GM19395 (cell line): Measurements from ENCODE around the gene HSPA1L.

Source experiments
- ATAC-seq: cut with Tn5 transposase; IDR thresholded peaks from one replicate; pipeline ENCODE4 v1.9.1; 2021; ENCODE audit warnings: mild to moderate bottlenecking, moderate library complexity; ENCODE audit not compliant: unreplicated experiment

The HSPA1L gene

DNA sequence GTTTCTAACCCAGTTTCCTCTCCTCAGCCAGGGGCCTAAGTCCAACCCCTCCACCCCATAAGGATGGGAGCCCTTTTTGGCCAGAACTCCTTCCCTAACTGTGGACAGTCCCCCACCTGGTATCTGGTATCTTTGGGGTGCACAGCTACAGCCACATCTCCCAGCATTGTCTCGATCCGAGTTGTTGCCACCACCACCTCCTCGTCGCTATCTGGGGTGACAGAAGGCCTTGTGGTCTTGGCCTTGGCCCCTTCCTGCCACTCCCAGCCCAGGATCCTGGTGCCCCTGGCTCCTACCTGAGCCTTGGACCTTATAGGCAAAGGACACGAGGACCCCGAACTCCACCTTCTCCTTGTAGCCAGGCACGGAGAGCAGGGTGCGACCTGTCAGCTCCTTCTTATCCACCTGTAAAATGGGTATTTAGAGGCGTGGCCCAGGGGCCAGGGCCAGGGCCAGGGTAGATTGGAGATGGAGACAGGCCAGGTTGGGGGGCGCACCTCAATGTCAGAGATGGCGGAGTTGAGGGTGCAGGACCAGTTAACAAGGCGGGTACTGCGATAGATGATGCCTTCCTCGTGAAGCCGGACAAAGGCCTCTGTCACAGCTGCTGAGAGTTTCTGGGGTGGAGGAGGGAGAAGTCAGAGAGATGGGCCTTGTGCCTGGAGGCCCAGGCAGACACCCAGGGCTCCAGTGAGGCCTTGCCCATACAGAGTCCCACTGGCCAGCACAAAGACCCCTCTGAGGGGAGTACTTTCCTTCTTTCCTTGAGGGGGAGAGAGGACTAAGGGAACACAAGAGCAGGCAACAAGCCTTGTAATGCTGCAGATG is 30.8 kb downstream of the HSPA1L start:
- ATAC-seq = no peak

DNA sequence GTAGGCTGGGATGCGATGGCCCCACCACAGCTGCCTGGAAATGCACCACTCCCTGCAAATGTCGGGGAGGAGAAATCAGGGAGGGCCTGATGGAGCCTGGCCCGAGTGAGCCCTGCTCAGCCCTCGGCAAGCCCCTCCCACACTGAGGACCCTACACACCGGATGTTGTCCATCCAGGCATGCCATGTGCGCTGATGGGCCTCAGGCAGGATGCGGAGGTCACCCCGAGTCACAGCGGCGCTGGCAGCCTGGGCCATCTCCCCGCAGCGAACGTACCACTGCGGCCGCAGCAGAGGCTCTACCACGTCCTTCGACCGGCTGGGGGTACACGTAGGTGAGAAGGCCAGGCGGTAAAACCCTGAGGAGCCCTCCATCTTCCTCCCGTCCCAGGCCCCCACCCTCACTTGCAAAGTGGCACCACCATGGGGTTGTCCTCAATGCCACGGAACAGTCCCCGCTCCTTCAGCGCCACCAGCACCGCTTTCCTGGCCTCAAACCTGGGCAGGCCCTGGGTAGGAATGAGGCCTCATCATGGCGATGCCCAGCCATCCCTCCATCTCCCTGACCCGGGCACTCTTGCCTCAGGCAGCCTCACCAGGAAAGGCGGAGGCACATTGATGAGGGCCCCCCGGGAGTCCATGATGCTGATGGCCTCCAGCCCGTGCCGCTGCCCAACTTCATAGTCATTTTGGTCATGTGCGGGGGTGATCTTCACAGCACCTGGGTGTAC is 32.8 kb downstream of the HSPA1L start:
- ATAC-seq = no peak

DNA sequence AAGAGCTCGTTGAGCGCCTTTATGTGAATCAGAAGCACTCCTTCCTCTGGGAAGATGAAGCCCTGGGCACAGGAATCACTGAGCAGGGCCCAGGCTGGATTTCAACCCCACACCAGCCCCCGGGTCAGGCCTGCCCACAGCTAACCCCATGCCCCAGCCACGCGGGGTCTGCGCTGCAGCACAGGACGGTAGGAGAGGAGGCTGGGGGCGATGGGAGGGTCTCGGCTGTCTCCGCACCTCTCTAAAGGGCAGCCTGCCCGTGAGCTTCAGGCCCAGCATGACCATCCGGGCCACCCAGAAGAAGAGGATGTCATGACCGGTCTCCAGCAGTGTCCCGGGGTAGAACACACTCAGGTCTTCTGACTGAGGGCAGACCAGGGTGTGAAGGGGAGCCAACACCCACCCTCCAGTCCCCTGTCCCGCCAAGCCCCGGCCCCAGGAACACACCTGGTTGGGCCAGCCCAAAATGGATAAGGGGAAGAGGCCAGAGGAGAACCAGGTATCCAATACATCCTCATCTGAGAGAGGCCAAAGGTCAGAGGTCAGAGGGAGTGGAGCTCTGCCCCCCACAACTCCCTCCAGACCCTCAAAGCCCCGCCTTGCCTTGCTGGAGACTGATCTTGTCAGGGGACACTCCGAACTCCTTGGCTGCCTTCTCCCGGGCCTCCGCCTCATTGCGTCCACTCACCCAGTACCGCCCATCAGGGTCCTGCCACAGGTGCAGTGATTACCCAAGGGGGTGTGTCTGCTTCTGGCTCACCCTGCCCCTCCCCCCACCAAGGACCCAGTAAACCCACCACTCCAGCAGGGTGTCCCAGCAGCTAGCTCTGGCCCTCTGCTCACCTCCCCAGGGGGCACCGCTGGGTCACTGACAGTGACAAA is 33.6 kb downstream of the HSPA1L start:
- no peak for ATAC-seq

DNA sequence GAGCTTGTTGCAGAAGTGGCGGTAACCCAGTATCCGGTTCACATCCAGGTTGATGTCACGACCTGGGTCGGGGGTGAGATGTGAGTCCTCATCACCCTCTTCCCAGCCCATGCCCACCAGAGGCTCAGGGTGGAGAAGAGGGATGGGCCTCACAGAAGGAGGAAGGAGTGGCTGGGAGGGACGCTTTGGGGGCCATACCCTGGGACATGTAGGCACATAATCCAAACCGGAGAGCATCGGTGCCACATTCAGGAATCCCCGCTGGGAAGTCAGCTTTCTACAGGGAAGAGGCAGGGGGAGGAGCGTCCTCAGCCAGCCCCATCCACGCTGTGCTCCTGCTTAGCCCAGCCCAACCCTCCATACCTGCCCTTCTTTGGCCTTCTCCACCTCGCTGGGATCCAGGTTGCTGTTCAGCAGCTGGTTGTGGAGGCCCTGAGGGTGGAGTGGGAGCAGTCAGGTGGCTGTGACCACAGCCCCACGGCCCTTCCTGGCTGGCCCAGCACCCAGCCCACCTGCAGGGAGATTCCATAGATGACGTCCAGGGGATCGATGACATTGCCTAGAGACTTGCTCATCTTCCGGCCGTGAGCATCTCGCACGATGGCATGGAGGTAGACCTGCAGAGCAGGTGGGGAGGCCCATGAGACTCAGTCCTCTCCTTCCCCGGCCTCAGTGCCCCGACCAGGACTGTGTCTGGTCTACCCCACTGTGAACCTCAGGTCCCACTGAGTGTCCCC is 34.4 kb downstream of the HSPA1L start:
- ATAC-seq = no peak

DNA sequence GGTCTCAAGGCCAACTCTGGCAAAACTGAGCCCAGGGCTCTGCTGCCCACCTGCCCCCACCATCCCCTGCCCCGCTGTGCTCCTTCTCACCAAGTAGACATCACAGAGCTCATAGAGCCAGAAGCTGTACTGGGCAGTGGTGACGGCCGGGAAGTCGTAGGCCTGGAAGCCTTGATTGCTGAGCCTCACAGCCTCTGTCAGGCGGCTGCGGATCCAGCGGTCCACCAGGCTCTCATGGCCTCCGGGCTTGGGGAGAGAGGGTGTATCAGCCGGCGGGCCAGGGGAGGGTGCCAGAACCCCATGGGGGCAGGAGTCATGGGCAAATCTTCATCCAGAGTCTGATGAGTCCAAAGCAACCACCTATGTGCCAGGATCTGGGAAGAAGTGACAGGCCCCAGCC is 35.2 kb downstream of the HSPA1L start:
- ATAC-seq = no peak

DNA sequence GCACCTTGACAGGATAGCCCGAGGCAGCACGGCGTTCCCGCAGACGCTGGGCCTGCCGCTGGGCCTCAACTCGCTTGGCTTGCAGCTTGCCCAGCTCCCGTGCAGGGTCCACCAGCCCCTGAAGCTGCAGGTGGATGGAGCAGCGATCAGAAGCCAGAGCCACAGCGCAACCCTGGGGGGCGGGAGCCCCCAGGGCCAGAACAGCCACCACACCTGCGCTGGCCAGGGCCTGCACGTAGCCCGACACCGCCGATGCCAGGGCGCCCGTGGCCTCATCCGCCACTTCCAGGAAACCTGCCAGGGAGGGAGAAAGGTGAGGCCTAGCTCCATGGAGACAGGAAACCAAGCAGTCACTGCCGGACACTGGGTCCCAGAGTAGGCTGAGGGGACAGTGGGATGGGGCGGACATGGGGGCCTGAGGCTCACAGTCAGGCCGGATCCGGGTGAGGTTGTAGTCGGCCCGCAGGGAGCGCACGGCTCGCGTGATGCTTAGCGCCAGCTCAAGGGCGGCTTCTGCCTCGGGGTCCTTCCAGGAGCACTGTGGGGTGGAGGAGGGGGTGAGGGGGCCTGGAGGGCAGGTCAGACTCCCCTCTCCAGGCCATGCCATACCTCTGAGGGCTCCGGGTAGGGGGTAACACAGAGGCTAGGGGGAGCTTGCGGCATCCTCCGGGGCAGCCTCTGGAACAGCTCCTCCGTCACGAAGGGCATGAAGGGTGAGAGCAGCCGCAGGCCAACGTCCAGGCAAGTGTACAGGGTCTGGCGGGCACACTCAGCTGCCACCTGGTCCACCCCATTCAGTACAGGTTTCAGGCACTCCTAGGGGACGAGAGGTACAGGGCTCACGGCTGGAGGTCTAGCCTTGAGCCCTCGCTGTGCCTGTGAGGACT is 35.8 kb downstream of the HSPA1L start:
- ATAC-seq = no peak

DNA sequence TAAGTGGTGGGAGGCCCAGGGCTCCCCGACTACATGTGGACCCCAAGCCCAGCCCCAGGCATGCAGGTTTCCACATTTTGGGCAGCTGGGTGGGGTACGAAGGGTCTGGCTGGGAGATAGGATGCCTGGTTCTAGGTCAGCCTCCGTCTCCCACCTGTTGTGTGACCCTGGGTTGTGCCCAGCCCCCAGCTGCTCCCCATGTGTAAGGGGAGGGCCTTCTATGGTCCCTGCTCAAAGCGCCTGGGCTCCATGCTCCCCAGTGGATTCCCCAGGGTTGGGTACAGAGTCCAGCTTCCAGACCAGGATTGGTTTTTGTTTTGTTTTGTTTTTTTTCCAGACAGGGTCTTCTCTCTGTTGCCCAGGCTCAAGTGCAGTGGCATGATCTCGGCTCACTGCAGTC is 36.9 kb downstream of the HSPA1L start:
- no peak for ATAC-seq

DNA sequence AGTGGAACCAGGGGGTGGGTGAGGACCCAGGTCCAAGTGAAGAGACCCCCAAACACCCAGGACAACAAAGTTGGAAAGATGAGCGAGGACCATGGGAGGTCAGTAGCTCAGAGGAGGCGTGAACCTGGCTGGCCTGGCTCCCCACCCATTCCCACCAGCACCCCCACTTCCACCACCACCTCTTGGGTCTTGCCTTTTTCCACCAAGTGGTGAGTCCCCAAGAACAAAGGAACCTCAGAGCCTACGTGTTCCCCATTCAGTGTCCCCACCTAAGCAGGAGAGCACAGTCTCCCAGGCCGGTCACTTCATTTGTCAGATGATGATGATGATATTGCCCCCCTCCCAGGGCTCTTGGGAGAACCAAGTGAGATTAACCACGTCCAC is 37.4 kb downstream of the HSPA1L start:
- ATAC-seq = no peak

DNA sequence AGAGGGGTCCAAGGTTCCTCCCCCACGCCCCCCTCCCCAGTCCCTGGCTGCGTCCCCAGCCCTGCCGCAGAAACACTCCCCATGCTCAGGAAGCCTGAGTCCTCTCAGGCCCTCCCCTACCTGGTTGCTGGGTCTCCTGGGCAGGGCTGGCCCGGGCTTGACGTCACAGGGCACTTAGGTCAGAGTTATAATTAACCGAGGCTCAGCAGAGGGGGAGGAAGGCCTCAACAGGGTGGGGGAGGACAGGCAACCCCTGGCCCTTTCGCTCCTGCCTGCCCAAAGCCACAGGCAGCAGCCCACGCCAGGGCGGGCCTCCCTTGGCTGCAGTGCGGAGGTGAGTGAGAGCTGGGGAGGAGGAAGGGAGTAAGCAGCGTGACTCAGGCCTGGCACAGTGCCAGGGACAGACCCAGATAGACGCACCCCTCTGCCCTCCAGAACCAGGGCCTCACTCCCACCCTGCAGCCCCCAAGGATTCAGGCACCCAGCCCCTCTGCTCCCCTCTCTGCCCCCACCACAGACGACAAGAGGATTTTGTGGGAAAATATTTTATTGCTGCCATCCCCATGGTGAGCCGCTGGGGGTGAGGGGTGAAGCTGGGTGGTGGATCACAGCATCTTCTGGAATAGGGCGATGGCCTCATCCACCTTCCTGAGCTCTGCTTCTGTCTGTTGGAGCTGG is 38.0 kb downstream of the HSPA1L start, which contains the start of gene VWA7:
Gene VWA7, minus strand, starts transcription at position 340 of the 678 bp plus-strand sequence. CDS start 549 bp downstream, outside the sequence.
- ATAC-seq = no peak

DNA sequence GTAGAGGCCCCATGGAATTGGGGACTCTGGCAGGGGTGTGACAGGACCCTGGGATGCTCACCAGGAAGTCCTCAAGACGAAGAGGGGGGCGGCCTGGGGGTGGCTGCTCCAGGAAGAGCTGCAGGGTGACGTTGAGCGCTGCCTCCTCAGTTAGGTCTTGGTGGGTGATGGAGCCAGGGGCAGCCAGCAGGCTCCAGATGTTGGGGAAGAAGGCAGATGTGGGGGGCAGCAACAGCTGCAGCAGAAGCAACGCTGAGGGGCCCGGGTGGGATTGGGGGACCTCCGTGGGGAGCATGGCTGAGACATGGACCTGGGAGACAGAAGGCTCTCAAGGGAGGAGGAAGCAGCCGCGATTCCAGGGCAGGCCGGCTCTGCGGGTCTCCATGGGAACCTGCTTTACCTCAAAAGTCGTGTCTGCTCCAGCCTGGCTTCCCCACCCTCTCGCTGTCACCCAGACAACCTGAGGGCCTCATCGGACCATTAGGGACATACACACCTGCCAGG is 38.5 kb downstream of the HSPA1L start:
- ATAC-seq = no peak

DNA sequence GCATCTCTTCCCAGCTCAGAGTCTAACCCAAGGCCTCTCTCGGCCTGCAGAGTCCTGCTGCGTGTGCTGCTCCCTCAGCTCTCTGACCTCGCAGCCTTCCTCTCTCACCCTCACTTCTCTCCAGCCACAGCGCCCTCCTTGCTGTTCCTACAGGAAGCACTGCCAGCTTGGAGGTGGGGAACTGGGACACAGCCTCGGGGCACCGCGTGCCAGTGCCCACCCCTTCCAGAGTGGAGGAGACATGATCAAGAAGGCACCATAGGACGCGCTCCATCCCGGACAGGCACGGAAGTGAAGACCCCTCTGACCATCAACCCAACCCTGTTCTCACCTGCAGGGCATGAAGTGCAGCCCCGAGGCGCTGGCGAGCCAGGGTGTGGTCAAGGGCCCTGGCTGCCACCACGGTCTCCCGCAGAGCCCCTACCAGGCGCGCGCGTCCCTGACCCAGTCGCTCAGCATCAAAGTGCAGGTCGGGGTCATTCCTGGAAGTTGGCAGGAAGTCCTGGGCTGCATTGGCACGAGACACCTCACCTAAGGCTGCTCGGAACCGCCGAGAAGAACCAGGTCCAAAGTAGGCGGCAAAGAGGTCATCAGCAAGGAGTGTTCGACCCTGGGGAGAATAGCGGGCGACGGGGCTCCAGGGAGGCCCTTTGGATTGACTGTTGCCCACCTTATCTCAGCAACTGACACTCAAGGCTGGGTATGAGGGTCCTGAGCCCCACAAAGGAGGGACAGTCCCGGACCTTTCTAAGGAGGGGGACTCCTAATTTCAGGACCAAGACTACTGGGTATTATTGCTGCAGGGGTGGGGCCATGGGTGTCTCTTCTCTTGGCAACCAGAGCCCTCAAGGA is 39.2 kb downstream of the HSPA1L start:
- no peak for ATAC-seq

DNA sequence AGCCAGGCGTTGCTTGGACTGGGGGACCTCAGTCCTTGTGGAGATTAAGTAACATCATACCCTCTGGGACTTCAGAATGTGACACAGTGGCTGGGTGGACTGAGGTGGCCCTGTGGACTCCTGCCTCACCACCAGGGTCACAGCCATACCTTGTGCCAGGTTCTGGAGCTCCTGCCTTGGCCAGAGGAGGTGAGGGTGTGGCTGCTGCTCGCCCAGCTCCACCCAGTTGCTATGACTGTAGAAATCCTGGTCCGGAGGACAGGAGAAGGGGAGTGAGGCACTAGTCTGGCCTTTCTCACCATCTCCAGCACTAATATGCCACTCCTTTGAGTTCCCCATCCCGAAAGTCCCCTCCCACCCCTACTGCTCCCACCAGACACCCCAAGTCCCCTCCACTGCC is 39.9 kb downstream of the HSPA1L start:
- no peak for ATAC-seq

DNA sequence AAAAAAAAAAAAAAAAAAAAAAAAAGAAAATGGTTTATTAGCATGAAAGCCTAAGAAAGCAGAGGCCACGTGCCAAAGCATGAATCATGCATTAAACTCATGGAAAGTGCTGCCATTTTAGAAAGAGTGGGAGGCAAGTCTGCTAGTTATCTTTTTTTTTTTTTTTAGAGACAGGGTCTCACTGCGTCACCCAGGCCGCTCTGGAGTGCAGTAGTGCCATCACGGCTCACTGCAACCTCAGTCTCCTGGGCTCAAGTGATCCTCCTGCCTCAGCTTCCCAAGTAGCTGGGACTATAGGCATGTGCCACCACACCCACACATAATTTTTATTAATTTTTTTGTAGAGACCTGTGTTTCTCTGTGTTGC is 43.1 kb downstream of the HSPA1L start:
- ATAC-seq = no peak

DNA sequence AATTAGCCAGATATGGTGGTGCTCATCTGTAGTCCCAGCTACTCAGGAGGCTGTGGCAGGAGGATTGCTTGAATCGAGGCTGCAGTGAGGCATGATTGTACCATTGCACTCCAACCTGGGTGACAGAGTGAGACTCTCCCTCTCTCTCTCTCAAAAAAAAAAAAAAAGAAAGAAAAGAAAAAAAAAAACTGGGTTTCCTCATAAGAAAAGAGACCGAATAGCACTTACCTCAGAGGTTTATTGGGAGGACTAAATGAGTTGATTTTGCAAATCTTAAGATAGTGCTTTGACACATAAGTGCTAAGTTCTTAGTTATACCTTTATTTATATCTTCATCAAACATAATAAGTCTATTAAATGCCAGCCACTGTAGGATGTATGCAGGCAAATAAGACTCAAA is 44.2 kb downstream of the HSPA1L start:
- ATAC-seq = no peak

DNA sequence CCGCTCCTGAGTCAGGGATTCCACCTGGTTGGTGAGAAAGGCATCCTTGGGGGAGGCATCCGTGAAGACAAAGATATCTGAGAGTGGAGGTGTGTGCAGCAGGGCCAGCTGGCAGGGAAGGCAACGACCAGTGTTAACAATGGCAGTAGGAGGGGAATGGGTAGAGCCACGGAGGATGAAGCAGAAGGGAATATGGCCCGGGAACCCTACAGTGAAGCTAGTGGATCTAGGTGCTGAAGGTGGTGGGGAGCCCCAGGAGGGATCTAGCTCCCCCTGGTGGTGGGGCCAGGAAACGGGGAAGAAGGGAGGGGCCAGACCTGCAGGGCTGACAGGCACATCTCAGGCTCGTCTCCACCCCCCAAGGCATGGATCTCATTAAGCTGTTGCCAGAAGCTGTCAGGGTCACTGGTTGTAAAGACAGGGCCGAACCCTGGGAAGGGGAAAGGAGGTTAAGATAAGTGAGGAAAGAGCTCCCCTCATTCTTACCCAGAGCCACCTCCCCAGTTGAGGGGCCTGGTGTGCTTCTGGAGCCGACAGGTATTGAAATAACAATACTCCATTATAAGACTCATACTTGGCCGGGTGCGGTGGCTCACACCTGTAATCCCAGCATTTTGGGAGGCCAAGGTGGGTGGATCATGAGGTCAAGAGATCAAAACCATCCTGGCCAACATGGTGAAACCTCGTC is 45.3 kb downstream of the HSPA1L start:
- no peak for ATAC-seq

DNA sequence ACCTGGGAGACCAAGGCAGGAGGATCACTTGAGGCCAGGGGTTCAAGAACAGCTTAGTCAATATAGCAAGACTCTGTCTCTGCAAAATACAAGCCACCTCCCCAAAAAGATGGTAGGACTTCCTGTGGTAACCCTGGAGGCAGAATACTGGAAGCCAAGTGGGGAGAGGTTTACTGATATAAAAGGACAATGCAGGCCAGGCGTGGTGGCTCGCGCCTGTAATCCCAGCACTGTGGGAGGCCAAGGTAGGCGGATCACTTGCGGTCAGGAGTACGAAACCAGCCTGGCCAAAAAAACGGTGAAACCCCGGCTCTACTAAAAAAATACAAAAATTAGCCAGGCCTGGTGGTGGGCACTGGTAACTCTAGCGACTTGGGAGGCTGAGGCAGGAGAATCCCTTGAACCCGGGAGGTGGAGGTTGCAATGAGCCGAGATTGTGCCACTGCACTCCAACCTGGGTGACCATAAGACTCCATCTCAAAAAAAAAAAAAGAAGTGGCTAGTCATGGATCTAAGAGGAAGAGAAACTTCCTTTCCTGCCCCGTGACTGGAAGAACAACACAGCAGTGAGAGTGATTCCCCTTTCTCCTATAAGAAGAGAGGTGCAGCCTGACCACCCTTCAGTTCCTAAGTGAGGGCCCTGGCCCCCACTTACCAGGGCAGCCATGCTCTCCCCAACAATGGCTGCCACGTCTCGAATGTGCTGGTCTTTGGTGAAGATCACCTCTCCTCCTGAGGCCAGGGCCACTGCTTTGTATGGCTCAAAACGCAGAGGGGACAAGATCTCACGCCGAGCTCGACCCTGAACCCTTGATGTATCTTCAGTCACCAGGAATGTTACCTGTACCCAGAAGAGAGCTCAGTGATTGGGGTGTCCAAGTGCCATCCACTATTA is 46.5 kb downstream of the HSPA1L start:
- no peak for ATAC-seq
